GM20000 (cell line): ENCODE data around the gene SPRED2.

Source experiments
- DNase-seq: peaks from one replicate; pipeline ENCODE4 v3.0.0; 2012; ENCODE audit warnings: low spot score
- CTCF ChIP-seq: IDR thresholded peaks from 2 replicates; pipeline ENCODE4 v1.5.1; 2012; ENCODE audit warnings: mild to moderate bottlenecking, control low read depth; ENCODE audit errors: extremely low read depth, missing control alignments

The SPRED2 gene

GRCh38 chr2:65275141-65275915 lies 157.1 kb downstream of the SPRED2 start:
- TF ChIP-seq CTCF: no peak
- DNase-seq: no peak

GRCh38 chr2:65273344-65273743 lies 159.1 kb downstream of the SPRED2 start:
- TF ChIP-seq CTCF: no peak
- no peak for DNase-seq

- no peak for TF ChIP-seq CTCF
- DNase-seq: no peak
These were observed 163.4 kb downstream of the SPRED2 start for GRCh38 chr2:65268957-65269356.

- no peak for TF ChIP-seq CTCF
- DNase-seq: no peak
These were observed 165.4 kb downstream of the SPRED2 start for GRCh38 chr2:65267008-65267407.

- no peak for DNase-seq
- TF ChIP-seq CTCF: no peak
These were observed 166.7 kb downstream of the SPRED2 start for GRCh38 chr2:65265671-65266045.

GRCh38 chr2:65264821-65265670 lies 167.4 kb downstream of the SPRED2 start:
- DNase-seq: no peak
- TF ChIP-seq CTCF: peak; percentile 34

- DNase-seq: no peak
- no peak for TF ChIP-seq CTCF
These were observed 168.4 kb downstream of the SPRED2 start for GRCh38 chr2:65263986-65264385.
